ENCODE results near the gene CARMIL1.

CARMIL1 gene

DNA sequence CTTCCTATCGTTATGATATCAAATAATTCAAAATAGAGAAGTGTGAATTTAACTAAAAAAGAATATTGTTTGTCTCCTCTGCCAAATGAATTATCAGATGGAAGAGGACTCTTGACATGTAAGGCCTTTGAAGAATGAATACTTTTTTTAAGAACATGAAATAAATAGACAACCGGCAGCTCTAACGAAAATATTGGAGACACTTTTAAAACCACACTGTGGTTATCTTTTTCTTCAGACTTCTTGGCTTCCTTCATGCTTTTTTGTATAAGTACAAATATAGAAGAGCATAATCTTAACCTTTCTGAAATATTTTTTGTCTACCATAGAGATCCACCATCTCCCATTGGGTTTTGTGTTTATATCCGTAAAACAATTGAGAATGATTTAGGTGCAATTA lies 257.6 kb downstream of the CARMIL1 start:
- no peak for DNase-seq (ENCODE audit: low read depth)
- TF ChIP-seq, protein P1, sequence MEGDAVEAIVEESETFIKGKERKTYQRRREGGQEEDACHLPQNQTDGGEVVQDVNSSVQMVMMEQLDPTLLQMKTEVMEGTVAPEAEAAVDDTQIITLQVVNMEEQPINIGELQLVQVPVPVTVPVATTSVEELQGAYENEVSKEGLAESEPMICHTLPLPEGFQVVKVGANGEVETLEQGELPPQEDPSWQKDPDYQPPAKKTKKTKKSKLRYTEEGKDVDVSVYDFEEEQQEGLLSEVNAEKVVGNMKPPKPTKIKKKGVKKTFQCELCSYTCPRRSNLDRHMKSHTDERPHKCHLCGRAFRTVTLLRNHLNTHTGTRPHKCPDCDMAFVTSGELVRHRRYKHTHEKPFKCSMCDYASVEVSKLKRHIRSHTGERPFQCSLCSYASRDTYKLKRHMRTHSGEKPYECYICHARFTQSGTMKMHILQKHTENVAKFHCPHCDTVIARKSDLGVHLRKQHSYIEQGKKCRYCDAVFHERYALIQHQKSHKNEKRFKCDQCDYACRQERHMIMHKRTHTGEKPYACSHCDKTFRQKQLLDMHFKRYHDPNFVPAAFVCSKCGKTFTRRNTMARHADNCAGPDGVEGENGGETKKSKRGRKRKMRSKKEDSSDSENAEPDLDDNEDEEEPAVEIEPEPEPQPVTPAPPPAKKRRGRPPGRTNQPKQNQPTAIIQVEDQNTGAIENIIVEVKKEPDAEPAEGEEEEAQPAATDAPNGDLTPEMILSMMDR (conservative IDR thresholded peaks at IDR 0.05; ENCODE audit: low read length): no peak

DNA sequence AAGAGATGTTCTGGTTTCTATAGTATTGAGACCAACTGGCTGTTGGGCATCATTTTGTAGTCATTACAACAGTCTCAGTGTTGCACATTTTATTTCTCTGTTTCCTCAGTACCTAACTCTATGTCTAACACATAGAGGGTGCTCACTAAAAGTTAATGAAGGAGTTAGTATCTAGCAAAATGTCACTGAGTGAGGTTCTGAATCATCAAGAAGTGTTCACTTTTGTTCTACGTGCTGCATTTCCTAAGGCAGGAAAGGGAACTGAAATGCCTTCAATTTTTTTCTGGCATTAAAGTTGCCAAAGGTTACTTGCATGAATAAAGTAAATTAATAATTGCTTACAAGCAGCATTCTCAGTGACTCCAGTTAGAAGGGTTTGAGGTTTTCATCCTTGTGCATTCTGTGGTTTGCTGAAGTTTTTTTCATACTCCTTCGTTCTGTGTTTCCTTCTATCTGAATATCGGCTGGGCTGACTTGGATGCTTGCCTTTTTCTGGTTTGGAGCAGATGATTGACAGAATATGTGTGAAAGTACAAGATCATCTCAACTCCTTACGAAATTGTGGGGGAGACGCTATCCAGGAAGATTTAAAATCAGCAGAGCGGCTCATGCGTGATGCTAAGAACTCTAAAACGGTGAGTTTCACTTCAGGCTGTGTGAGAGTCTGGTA lies 258.3 kb downstream of the CARMIL1 start:
- TF ChIP-seq, protein P1 (conservative IDR thresholded peaks at IDR 0.05; ENCODE audit: low read length): no peak
- no peak overlapping the region for H3K4me3 ChIP-seq (ENCODE audit: low read length)
- DNase-seq (ENCODE audit: low read depth): no peak

More for the DNA sequence above, 257.6 kb downstream of the CARMIL1 start:
- no peak overlapping the region for H3K4me3 ChIP-seq (ENCODE audit: low read length)

DNA sequence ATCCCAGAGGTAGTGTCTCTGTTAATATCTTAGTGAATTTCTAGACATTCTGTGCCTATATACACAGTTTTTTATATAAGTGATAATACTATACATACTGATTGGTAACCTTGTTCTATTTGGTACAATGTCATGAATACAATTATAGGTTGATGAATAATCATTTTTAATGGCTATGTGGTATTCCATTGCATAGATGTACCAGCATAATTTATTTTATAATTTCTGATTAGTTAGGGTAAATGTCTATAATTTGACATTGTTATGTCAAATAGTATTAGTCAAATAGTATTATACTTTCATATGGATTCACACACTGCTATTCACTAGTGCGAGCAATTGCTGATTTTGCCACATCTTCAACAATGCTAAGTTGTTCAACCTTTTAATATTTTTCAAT lies 262.1 kb downstream of the CARMIL1 start:
- no peak for DNase-seq (ENCODE audit: low read depth)
- H3K4me3 ChIP-seq (ENCODE audit: low read length): no peak overlapping the region
- TF ChIP-seq, protein P1 (conservative IDR thresholded peaks at IDR 0.05; ENCODE audit: low read length): no peak

DNA sequence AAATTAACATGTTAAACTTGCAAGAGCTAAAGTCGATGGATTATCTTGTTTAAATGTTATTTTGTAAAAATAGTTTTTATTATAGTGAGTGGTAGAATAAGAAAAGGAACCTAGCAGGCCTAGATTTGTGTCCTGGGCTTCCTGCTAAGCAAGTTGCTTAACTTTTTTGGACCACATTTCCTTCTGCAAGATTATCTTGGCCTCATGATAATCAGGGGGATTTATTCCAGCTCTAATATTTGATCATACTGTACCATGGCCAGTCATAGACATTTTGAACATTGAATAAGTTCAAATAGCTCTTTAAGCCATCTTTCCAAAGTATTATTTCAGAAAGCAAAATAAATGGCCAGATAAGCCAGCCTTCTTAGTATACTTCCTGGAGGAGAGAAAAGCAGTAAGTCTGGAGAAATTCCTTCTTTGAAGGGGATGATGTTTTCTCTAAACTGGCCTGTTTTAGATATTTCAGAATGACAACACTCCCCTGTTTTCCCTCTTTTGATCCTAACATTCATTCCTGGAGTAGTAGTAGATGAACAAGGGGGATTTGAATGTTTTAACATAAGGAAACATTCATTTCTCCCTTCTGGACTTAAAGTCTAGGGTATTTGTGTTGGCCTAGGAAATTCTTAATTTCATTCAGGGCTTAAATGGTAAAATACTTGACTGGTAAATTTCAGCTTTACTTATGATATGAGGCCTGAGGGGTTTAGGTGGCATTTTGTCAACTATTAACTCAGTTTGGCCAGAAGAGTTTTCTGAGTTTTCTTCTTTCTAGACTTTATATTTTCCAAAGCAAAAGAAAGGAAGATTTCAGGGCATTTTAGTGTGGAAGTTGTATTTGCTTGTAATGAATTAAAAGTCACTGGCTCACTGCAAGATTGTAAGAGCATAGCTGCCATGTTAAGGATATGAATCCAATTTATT lies 264.1 kb downstream of the CARMIL1 start:
- TF ChIP-seq, protein P1 (conservative IDR thresholded peaks at IDR 0.05; ENCODE audit: low read length): no peak
- DNase-seq (ENCODE audit: low read depth): no peak
- H3K4me3 ChIP-seq (ENCODE audit: low read length): no peak overlapping the region

DNA sequence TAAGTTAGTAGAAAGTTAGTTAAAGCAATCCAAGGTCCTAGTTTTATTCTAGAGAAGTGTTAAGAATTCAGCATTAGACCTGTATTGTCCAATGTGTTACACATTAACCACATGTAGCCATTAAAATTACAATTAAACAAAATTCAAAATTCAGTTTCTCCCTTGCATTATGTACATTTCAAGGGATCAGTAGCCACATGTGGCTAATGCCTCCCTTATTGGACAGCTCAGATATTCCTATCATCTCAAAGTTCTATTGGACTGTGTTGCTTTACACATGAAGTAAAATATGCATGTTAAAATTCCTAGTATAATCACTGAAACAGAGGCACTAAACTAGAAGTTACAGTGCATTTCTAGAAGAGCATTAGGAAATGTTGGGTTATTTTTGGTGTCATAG lies 265.7 kb downstream of the CARMIL1 start:
- no peak overlapping the region for H3K4me3 ChIP-seq (ENCODE audit: low read length)
- DNase-seq (ENCODE audit: low read depth): no peak
- TF ChIP-seq, protein P1 (conservative IDR thresholded peaks at IDR 0.05; ENCODE audit: low read length): no peak

DNA sequence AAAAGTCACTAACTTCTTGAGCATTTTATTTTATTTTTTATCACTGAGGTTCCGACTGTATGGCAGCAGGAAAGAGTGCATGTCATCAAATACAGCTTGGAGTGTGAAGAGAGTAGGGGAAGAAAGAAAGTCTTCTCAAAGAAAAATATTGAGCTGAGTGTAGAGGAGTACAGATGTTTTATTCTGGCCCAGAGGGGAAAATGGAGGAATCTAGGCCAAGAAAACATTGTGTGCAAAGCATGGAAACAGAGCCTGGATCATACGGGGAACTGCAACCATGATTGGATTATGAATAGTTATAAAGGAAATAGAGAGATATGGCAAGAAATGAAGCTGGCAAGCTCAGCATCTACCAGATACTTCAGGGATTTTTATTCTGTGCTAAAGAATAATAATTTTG lies 268.6 kb downstream of the CARMIL1 start:
- DNase-seq (ENCODE audit: low read depth): no peak
- H3K4me3 ChIP-seq (ENCODE audit: low read length): no peak overlapping the region
- TF ChIP-seq, protein P1 (conservative IDR thresholded peaks at IDR 0.05; ENCODE audit: low read length): no peak
